GM12875 (cell line): Measurements from ENCODE around the gene ATP2B2.

ENCODE experiments used
- H3K4me3 ChIP-seq: one replicate; pipeline ENCODE4 v1.5.1; 2011; ENCODE audit warnings: low read depth, low read length, control low read depth
- TF ChIP-seq, protein P1 (sequence below): IDR thresholded peaks from 2 replicates; pipeline ENCODE4 v1.5.1; 2011; ENCODE audit warnings: low read depth, mild to moderate bottlenecking, control low read depth, inconsistent platforms, low read length, moderate library complexity, borderline replicate concordance; ENCODE audit not compliant: insufficient read depth

Gene ATP2B2

DNA sequence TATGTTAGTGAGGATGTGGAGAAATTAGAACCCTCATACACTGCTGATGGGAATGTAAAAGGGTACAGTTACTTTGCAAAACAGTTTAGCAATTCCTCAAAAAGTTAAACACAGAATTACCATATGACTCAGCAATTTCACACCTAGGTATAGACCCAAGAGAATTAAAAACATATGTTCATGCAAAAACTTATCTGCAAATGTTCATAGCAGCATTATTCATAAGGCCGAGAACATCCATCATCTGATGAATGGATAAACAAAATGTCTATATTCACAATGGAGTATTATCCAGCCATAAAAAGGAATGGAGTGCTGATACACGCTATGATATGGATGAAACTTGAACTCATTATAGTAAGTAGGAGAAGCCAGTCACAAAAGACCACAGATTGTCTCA, 194.8 kb downstream of the ATP2B2 start:
- TF ChIP-seq, protein P1, sequence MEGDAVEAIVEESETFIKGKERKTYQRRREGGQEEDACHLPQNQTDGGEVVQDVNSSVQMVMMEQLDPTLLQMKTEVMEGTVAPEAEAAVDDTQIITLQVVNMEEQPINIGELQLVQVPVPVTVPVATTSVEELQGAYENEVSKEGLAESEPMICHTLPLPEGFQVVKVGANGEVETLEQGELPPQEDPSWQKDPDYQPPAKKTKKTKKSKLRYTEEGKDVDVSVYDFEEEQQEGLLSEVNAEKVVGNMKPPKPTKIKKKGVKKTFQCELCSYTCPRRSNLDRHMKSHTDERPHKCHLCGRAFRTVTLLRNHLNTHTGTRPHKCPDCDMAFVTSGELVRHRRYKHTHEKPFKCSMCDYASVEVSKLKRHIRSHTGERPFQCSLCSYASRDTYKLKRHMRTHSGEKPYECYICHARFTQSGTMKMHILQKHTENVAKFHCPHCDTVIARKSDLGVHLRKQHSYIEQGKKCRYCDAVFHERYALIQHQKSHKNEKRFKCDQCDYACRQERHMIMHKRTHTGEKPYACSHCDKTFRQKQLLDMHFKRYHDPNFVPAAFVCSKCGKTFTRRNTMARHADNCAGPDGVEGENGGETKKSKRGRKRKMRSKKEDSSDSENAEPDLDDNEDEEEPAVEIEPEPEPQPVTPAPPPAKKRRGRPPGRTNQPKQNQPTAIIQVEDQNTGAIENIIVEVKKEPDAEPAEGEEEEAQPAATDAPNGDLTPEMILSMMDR = no peak
- no peak overlapping the region for H3K4me3 ChIP-seq

DNA sequence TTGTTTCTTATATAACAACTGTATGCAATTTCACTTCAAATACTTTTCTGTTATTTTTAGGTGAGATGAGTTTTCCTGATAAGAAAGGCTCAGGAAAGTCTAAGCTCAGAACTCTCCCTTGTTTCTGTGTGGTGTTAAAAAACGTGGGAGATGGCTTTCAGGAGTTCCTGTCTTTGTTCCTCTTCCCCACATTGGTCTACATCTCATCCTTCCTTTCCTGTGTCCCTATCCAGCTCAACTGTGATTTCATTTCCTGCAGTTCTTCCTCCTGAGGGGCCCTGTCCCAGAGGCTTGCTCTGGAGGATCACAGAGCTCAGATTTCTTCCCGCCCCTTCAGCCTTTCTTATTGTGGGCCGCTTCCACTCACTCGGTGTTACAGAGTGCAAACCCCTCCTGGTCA, 195.7 kb downstream of the ATP2B2 start:
- no peak overlapping the region for H3K4me3 ChIP-seq
- TF ChIP-seq, protein P1 = no peak

DNA sequence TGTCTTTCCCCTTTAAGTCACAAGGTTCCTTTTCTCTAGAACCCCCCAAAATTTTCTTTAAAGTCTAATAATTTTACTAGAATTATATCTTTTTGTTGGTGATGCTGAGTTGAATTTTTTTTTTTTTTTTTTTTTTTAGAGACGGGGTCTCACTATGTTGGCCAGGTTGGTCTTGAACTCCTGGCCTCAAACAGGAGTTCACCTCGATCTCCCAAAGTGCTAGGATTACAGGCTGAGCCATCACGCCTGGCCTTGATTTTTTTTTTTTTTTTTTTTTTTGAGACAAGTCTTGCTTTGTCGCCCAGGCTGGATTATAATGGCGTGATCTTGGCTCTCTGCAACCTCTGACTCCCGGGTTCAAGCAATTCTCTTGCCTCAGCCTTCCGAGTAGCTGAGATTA, 196.7 kb downstream of the ATP2B2 start:
- H3K4me3 ChIP-seq = no peak overlapping the region
- TF ChIP-seq, protein P1 = no peak

DNA sequence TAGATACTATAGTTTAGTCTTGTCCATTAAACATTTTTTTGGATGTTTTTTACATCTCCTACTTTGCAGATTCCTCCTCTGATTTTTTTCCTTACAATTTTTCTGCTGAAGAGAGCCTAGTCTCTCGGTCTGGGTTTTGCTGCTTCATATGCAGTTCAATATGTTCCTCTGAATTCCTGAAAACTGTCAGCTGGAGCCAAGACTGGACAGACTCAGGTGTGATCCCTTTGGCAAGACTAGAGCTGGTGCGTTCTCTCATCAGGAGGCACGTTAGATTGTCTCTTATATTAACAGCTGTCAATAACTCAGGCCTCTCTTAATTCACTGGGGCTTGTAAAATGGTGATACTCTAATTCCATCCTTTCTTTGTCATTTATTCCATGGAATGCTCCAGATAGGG, 199.2 kb downstream of the ATP2B2 start:
- TF ChIP-seq, protein P1 = no peak
- H3K4me3 ChIP-seq = no peak overlapping the region

DNA sequence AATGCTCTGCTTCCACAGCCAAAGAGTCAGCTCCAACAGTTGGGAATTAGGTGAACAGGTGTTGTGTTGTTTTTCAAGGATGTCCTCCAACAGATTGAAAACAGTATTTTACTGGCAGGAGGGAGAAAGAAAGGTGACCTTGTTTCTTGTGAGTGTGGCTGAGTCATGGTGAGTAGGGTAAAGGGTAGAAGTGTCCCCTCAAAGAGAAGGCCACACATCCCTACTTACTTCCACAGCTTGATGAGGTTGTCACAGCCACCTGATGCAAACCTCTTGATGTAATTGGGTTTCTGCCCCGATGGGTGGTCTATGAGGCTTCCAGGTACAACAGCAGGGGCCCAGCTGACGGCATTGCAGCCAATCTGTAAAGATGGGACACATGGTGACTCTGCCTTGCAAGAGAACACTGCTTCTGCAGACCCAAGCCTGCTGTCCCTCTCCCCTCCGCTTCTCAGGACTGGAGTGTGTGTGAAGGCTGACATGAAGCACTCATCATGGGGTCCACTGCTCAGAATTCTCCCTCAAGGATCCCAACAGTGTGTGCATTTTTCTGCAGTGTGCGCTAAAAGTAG, 200.0 kb downstream of the ATP2B2 start:
- no peak overlapping the region for H3K4me3 ChIP-seq
- TF ChIP-seq, protein P1 = no peak

DNA sequence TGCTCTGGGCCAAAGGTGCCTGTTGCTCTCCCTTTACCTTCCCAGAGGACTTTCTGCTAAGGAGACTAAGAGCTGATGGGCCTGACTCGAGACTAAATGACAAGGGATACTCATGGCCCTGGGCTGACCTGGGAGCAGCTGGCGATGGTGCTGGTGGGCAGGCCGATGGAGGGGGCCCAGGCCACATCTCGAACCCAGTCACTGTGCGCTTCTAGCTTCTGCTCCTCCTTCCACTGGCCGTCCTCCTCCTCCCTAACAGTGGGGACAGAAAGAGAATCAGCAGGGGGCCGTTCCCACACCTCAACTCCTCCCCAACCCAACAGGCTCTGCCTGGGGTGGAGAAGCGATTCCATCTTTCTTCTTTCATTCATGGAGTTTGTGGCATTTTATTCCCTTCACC, 200.5 kb downstream of the ATP2B2 start:
- H3K4me3 ChIP-seq = no peak overlapping the region
- TF ChIP-seq, protein P1 = no peak

DNA sequence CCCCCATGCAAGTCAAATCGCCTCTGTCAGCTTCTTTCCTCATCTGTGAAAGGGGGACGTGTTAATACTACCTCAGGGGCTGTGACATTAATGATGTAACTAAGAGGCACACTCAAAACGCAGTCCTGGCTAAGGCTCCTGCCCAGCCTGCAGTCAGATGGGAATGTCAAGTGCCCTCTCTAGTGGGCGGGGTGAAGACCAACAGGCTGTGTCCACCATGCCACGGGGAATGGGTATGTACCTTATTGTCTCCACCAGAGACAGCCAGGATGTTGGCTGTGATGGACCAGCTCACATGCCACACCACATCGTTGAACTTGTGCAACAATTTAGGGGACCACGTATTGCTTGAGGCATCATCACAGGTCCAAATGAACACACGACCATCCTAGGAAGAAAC, 201.6 kb downstream of the ATP2B2 start:
- TF ChIP-seq, protein P1 = no peak
- no peak overlapping the region for H3K4me3 ChIP-seq
